Measurements from ENCODE around the gene SH3RF3. TPM values are rescaled to one million over a fixed set of nuclear protein-coding genes. Genes with fewer than 3 reads are reported as not detected.

SH3RF3 gene
- total RNA-seq, 2 experiments from 2014 or later, result 1.9 to 2.3 TPM

- TF ChIP-seq CTCF (IDR thresholded peaks at IDR 0.05), result no peak
- no peaks in the 10 kb centered on the region for H3K27me3 Mint-ChIP-seq
- no peak for DNase-seq
- H3K27ac Mint-ChIP-seq, result no peak overlapping the region
- H3K36me3 Mint-ChIP-seq (ENCODE audit: low read depth), result peaks cover 47% of the 10 kb centered on the region
- peaks cover 37% of the 10 kb centered on the region for H3K9me3 Mint-ChIP-seq
- intact Hi-C loops (cut with micrococcal nuclease), result no loop called here
- no peak for ATAC-seq
- H3K4me3 Mint-ChIP-seq, result no peak overlapping the region
- H3K4me1 Mint-ChIP-seq (ENCODE audit: low read depth), result no peaks in the 10 kb centered on the region
- CTCF ChIA-PET, result no interaction called here
- POLR2A ChIA-PET, result no interaction called here
Measured at GRCh38 chr2:109440499-109441156, 311.6 kb downstream of the SH3RF3 start.

DNA sequence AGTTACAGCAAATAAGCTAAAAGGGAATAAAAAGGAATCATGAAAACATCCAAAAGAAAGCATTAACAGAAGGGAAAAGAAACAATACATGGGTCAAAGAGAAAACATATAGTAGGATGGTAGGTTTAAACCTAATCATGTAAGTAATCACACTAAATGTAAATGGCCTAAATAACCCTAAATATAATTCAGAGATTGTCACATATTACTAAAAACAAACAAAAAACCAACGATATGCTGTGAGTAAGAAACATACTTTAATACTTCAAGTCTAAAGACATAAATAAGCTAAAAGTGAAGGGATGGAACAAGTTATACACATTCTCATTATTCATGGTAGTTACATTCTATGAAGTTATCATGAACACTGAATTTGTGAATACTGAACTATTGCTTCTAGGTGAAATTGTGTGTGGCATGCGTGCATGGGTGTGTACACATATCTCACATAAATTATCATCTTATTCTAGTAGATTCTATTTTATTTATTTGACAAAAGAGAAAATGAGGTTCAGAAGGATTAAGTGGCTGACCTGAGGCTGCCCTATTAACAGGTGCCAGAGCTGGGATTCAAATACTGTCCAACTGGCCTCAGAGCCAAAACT, 313.8 kb downstream of the SH3RF3 start:
- Mint-ChIP-seq H3K4me1 (ENCODE audit: low read depth) (no peaks in the 10 kb centered on the region), H3K27me3 (no peaks in the 10 kb centered on the region), H3K9me3 (peaks cover 38% of the 10 kb centered on the region), H3K36me3 (ENCODE audit: low read depth) (peaks cover 43% of the 10 kb centered on the region), H3K27ac (no peak overlapping the region), H3K4me3 (no peak overlapping the region)
- TF ChIP-seq CTCF (IDR thresholded peaks at IDR 0.05), result no peak
- intact Hi-C loops (cut with micrococcal nuclease), result no loop called here
- DNase-seq, result no peak
- POLR2A ChIA-PET, result no interaction called here
- ATAC-seq, result no peak
- CTCF ChIA-PET, result interaction anchor here (1.2 kb wide), 1 partner anchor 25 kb away, joined by 3 read pairs; no protein-coding TSS in a partner anchor

- POLR2A ChIA-PET, result no interaction called here
- H3K4me3 Mint-ChIP-seq, result no peak overlapping the region
- no peak overlapping the region for H3K27ac Mint-ChIP-seq
- ATAC-seq, result no peak
- H3K4me1 Mint-ChIP-seq (ENCODE audit: low read depth), result no peaks in the 10 kb centered on the region
- no peak for DNase-seq
- no peaks in the 10 kb centered on the region for H3K27me3 Mint-ChIP-seq
- peaks cover 34% of the 10 kb centered on the region for H3K36me3 Mint-ChIP-seq (ENCODE audit: low read depth)
- H3K9me3 Mint-ChIP-seq, result peaks cover 36% of the 10 kb centered on the region
- intact Hi-C loops (cut with micrococcal nuclease), result no loop called here
- no peak for TF ChIP-seq CTCF (IDR thresholded peaks at IDR 0.05)
- CTCF ChIA-PET, result no interaction called here
Measured at GRCh38 chr2:109444916-109445315, 315.9 kb downstream of the SH3RF3 start.

DNA sequence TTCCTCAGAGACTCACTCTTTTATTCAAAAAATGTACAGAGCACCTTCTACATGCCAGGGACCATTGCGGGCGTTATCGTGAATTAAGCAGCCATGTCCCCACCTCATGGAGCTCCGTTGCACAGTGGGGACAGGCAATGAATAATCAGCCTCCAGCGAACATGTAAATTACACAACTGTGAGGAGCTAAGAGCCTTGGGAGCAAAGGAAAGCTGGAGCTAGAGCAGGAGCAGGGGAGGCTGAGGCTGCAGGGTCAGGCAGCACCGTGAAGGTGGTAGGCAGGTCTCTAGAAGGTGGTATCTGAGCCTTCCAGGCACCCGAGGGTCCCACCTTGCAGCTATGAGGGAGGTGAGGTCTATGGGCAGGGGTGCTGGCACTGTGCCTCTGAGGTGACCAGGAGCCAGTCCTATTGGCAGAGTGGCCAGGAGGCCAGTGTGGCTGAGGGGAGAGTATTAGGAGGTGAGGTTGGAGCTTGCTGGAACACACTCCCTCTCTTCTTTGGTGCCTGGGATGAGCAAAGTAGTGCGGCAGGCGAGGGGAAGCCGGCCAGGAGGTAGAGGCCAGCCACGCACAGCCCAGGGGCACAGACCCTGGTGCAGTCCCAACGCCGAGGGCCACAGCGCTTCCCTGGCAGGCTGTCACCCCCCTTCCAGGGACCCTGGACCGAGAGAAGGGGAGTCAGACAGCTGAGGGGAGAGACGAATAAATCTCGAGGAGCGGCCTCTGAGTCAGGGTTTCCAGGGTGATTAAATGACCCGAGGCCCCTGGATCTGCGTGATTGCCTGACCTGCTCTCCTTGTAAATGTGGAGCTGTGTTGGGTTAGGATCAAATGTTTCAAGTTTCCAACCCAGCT, 317.5 kb downstream of the SH3RF3 start:
- Mint-ChIP-seq H3K4me3 (no peak overlapping the region), H3K27ac (no peak overlapping the region), H3K27me3 (no peaks in the 10 kb centered on the region), H3K36me3 (ENCODE audit: low read depth) (peaks cover 20% of the 10 kb centered on the region), H3K9me3 (peaks cover 26% of the 10 kb centered on the region), H3K4me1 (ENCODE audit: low read depth) (no peaks in the 10 kb centered on the region)
- POLR2A ChIA-PET, result no interaction called here
- DNase-seq, result no peak
- intact Hi-C loops (cut with micrococcal nuclease), result no loop called here
- CTCF ChIA-PET, result no interaction called here
- no peak for ATAC-seq
- no peak for TF ChIP-seq CTCF (IDR thresholded peaks at IDR 0.05)

- no peak overlapping the region for H3K27ac Mint-ChIP-seq
- POLR2A ChIA-PET, result no interaction called here
- intact Hi-C loops (cut with micrococcal nuclease), result no loop called here
- no peak for DNase-seq
- no peak for ATAC-seq
- no peak for TF ChIP-seq CTCF (IDR thresholded peaks at IDR 0.05)
- CTCF ChIA-PET, result no interaction called here
- H3K9me3 Mint-ChIP-seq, result peaks cover 23% of the 10 kb centered on the region
- H3K4me3 Mint-ChIP-seq, result no peak overlapping the region
- peaks cover 18% of the 10 kb centered on the region for H3K36me3 Mint-ChIP-seq (ENCODE audit: low read depth)
- H3K4me1 Mint-ChIP-seq (ENCODE audit: low read depth), result no peaks in the 10 kb centered on the region
- H3K27me3 Mint-ChIP-seq, result no peaks in the 10 kb centered on the region
Measured at GRCh38 chr2:109447251-109447661, 318.3 kb downstream of the SH3RF3 start.

All from activated CD8-positive, alpha-beta T cell treated with anti-CD3 and anti-CD28 coated beads for 36 hours (primary cell).